GM18951 (cell line): ENCODE results near the gene TNNT1.
"Not testable (repeated sequence)": the region's sequence is repeated elsewhere in the genome, so short reads cannot be mapped to it uniquely, and the experiment has no call there.

Experiments used
- POLR2A ChIP-seq: IDR thresholded peaks from 4 replicates; pipeline ENCODE4 v1.6.1; 2011; ENCODE audit warnings: mild to moderate bottlenecking; ENCODE audit not compliant: insufficient read length, insufficient read depth; ENCODE audit errors: extremely low read depth
- in situ Hi-C: fragments of 300-500 bp; cut with MboI; formaldehyde crosslinking; loops from one replicate; pipeline ENCODE4 v1.12.0; 2022; ENCODE audit warnings: low sequenced_read_pairs, mixed read lengths, inconsistent platforms; ENCODE audit not compliant: unreplicated experiment

Gene TNNT1

DNA sequence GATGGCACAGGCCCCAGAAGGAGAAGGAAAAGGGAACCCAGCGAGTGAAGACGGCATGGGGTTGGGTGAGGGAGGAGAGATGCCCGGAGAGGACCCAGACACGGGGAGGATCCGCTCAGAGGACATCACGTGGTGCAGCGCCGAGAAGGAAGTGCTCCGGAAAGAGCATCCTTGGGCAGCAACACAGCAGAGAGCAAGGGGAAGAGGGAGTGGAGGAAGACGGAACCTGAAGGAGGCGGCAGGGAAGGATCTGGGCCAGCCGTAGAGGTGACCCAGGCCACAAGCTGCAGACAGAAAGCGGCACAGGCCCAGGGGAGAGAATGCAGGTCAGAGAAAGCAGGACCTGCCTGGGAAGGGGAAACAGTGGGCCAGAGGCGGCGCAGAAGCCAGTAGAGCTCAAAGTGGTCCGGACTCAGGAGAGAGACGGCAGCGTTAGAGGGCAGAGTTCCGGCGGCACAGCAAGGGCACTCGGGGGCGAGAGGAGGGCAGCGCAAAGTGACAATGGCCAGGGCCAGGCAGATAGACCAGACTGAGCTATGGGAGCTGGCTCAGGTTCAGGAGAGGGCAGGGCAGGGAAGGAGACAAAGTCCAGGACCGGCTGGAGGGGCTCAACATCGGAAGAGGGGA is 32.7 kb downstream of the TNNT1 start:
- peak; percentile 29 for TF ChIP-seq POLR2A
- in situ Hi-C loops, result no loop called here

DNA sequence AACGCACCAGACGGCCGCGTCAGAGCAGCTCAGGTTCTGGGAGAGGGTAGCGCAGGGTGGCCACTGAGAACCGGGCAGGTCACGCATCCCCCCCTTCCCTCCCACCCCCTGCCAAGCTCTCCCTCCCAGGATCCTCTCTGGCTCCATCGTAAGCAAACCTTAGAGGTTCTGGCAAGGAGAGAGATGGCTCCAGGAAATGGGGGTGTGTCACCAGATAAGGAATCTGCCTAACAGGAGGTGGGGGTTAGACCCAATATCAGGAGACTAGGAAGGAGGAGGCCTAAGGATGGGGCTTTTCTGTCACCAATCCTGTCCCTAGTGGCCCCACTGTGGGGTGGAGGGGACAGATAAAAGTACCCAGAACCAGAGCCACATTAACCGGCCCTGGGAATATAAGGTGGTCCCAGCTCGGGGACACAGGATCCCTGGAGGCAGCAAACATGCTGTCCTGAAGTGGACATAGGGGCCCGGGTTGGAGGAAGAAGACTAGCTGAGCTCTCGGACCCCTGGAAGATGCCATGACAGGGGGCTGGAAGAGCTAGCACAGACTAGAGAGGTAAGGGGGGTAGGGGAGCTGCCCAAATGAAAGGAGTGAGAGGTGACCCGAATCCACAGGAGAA is 33.5 kb downstream of the TNNT1 start:
- no peak for TF ChIP-seq POLR2A
- in situ Hi-C loops, result no loop called here

DNA sequence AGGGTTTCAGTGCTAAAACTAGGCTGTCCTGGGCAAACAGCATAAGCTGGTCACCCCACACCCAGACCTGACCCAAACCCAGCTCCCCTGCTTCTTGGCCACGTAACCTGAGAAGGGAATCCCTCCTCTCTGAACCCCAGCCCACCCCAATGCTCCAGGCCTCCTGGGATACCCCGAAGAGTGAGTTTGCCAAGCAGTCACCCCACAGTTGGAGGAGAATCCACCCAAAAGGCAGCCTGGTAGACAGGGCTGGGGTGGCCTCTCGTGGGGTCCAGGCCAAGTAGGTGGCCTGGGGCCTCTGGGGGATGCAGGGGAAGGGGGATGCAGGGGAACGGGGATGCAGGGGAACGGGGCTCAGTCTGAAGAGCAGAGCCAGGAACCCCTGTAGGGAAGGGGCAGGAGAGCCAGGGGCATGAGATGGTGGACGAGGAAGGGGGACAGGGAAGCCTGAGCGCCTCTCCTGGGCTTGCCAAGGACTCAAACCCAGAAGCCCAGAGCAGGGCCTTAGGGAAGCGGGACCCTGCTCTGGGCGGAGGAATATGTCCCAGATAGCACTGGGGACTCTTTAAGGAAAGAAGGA is 34.4 kb downstream of the TNNT1 start:
- TF ChIP-seq POLR2A, result no peak
- in situ Hi-C loops, result no loop called here

DNA sequence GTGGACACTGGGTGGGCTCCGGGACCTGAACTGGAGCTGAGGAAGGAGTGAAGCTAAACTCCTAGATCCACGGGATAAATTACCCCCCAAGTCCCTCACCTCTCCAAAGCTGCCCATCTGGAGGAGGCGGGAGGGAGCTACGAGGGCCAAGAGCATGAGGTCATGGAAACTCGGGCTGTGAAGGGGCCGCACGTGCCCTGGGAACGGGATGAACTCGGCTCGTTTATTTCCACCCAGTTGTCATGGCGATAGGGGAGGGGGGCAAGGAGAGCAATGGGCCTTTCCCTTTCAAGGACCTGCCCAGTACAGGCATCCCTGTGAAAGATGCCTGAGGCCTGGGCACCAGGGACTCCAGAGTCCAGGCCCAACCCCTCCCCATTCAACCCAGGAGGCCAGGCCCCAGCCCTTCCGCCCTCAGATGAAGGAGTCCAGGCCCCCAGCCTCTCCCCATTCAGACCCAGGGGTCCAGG is 35.4 kb downstream of the TNNT1 start:
- TF ChIP-seq POLR2A, result no peak
- in situ Hi-C loops, result no loop called here

DNA sequence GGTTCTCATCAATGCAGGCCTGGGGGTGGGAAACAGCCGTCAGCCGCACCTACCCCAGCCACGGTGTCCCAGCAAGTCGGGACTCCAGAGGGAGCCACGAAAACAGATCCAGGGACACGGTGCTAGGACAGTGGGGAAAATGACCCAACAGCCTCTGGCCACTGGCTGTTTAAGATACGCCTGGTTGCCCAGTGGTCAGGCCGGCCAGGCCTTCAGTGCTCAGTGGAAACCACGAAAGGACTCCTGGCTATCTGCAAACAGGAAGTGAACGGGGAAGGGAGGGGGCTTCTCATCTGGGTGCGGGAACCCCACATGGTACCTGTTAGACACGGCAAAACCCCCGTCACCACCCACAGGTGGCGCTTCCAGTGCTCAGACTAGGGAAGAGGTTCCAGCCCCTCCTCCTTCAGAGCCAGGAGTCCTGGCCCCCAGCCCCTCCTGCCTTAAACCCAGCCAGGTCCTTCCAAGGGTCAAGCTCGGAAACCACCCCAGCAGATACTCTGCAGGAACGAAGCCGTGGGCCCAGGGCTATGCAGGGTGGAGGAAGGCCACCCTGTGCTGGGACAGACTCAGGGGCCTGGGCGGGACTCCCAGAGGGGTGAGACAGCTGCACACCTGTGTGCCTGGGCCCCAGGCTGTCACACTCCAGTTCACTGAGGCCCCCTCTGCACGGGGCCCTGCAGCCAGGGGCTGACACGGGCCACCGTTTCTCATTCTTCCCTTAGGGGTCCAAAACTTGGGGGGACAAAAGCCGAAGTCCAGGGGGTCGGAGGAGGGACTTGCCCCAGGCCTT is 36.0 kb downstream of the TNNT1 start:
- no peak for TF ChIP-seq POLR2A
- in situ Hi-C loops, result no loop called here

DNA sequence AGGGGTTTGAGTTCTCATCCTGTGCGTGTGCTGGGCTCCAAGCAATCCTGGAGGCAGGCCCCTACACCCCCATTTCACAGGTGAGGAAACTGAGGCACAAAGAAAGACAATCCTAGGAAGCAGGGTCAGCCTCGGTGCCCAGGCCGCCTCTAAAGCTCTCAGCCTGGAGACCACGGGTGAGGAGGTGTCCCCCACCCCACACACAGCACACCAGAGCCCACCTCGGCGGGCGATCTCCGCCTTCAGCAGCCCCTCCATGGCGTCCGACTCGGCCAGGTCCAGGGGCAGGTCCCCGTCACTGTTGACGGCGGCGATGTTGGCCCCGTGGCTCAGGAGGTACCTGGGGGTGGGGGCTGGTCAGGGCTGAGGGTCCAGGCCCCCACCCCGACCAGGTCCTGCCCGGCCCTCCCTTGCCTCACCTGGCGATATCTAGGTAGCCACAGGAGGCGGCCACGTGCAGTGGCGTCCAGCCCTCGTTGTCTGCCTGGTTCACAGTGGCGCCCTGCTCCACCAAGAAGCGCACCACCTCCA is 36.7 kb downstream of the TNNT1 start:
- in situ Hi-C loops, result no loop called here
- no peak for TF ChIP-seq POLR2A

DNA sequence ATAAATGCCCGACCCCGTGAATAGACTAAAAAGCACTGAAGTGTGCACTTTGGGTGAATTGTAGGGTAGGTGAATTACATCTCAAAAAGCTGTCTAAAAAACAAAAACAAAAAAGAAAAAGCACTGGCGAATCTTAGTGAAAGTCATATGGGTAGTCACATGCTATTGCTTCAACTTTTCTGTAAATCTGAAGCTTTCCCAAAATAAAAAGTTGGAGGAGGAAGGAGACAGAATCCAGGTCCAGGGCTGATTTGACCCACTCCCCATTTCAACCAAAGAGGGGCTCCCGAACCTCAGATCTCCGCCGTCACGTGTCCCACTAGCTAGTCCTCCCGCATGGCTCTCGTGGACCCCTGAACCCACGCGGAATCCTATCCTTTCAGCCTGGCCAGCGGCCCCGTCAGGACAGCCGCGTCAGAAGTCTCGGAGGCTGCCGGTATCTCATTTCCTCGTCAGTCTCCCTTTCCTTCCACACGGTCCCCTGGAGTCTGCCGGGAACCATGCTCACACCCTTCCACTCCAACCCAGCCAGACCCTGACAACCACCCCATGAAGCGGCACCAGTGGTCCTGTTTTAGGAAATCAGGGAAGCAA is 37.7 kb downstream of the TNNT1 start:
- in situ Hi-C loops, result no loop called here
- TF ChIP-seq POLR2A, result no peak

DNA sequence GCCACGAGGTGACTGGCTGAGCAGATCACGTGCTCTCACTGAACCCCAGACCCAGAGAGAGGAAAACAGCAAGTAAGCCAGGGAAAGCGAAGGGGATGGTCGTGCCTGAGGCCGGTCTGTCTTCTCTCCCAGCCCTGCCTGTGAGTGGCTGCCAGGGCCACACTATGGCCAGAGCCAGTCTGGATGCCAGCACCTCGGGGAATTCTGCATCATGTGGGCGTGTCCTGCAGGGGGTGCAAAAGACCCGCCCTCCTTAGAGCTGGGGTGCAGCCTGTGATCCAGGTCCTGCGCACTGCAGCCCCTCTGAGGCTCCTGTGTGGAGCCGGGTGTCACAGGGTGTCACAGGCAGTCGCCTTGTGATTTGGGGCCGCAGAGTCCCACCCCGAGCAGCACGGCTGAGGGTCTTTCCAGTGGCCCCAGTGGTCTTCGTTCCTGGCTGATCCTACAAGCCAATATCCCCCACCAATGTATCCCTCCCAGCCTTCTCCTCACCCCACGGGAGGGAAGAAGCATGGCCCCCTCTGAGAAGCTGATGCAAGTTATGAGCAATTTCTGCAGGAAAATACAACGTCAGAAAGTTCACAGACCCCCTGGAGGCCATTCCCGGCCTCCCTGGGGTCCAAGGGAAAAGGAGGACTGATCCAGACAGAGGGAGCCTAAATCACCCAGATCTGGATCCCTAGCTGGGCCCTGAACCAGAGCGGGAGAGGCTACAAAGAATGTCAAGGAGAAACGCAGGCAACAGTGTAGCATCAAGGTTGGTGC is 39.3 kb downstream of the TNNT1 start:
- in situ Hi-C loops, result no loop called here
- TF ChIP-seq POLR2A, result no peak

DNA sequence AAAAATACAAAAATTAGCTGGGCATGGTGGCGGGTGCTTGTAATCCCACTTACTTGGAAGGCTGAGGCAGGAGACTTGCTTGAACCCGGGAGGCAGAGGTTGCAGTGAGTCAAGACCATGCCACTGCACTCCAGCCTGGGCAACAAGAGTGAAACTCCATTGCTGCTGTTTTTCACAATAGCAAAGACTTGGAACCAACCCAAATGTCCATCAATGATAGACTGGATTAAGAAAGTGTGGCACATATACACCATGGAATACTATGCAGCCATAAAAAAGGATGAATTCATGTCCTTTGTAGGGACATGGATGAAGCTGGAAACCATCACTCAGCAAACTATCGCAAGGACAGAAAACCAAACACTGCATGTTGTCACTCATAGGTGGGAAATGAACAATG is 41.8 kb downstream of the TNNT1 start:
- in situ Hi-C loops, result not testable (repeated sequence)

DNA sequence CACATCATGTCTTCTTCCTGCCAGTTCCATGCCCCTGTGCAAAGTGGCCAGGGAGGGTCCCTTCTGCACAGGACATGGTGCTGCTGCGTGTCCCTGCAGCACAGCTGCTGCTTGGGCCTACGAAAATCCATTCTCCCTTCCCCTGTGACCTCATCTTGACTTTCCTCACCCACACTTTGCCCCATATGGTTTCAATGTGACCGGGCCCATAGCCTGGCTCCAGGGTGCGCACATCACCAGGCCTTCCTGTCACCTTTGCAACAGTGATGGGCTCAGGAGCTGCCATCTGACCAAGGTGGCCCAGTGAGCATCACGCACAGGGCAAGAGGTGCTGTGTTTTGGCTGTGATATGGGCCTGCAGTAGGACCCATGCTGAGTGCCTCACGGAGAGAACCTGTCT is 42.4 kb downstream of the TNNT1 start:
- no peak for TF ChIP-seq POLR2A
- in situ Hi-C loops, result no loop called here

DNA sequence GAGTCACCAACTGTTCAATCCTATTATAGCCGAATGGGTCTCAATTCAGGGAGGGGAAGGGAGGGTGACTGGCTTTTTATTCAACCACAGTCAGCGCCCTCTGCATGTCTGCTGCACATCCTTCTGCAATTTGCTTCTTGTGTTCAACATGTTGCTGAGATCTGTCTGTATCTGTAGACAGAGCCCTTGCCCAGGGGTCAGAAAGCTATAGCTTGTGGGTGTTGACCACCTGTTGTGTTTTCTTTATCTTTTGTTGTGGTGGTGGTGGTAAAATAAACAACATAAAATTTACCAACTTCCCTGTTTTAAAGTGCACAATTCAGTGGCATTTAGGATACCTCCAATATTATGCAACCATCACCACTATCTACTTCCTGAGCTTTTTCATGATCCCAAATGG is 43.8 kb downstream of the TNNT1 start:
- TF ChIP-seq POLR2A, result no peak
- in situ Hi-C loops, result no loop called here

DNA sequence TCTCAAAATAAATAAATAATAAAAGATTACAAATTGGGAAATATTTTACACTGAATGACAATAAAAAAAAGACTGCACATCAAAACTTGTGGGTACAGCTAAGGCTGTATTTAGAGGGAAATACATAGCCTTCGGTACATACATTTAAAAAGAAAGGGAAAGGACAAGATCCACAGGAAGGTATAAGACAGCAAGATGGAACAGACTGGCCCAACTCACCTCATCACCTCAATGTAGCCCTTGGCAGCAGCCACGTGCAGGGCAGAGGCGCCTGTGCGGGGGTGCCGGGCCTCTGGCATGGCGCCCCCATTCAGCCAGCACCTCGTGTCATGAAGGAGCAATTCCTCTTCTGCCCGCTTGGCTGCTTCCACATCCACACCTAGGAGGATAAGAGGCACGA is 45.8 kb downstream of the TNNT1 start:
- no peak for TF ChIP-seq POLR2A
- in situ Hi-C loops, result no loop called here
